HG02884 (cell line): ENCODE results near the gene NENF.
"Not testable (repeated sequence)": the region's sequence is repeated elsewhere in the genome, so short reads cannot be mapped to it uniquely, and the experiment has no call there.

Source experiments
- ATAC-seq: cut with Tn5 transposase; IDR thresholded peaks from one replicate; pipeline ENCODE4 v1.9.1; 2021; ENCODE audit warnings: mild to moderate bottlenecking, moderate library complexity; ENCODE audit not compliant: unreplicated experiment

NENF gene

GRCh38 chr1:212458817-212459216, 26.1 kb downstream of the NENF start:
- no peak for ATAC-seq

- no peak for ATAC-seq
Measured at GRCh38 chr1:212459656-212460055, 26.9 kb downstream of the NENF start.

GRCh38 chr1:212460376-212460775, 27.7 kb downstream of the NENF start:
- no peak for ATAC-seq

GRCh38 chr1:212461916-212462660, 29.4 kb downstream of the NENF start:
- ATAC-seq = no peak

- no peak for ATAC-seq
Measured at GRCh38 chr1:212463565-212464285, 31.0 kb downstream of the NENF start.

GRCh38 chr1:212465311-212465710, 32.6 kb downstream of the NENF start:
- ATAC-seq = no peak

- no peak for ATAC-seq
Measured at GRCh38 chr1:212466437-212466836, 33.7 kb downstream of the NENF start.

GRCh38 chr1:212466898-212467650, 34.4 kb downstream of the NENF start:
- ATAC-seq = no peak

- no peak for ATAC-seq
Measured at GRCh38 chr1:212467843-212468482, 35.2 kb downstream of the NENF start.

GRCh38 chr1:212470059-212470458, 37.3 kb downstream of the NENF start:
- ATAC-seq = no peak

GRCh38 chr1:212471286-212471685, 38.6 kb downstream of the NENF start:
- no peak for ATAC-seq

- no peak for ATAC-seq
Measured at GRCh38 chr1:212471891-212472675, 39.4 kb downstream of the NENF start.

GRCh38 chr1:212473729-212474128, 41.0 kb downstream of the NENF start:
- ATAC-seq = no peak

- no peak for ATAC-seq
Measured at GRCh38 chr1:212475151-212475550, 42.4 kb downstream of the NENF start.

- not testable (repeated sequence) for ATAC-seq
Measured at GRCh38 chr1:212475831-212476230, 43.1 kb downstream of the NENF start.

- peak; percentile 99 for ATAC-seq
Measured at GRCh38 chr1:212477014-212477679, 44.4 kb downstream of the NENF start.

- peak; percentile 11 for ATAC-seq
Measured at GRCh38 chr1:212477680-212478466, 45.2 kb downstream of the NENF start.

GRCh38 chr1:212478467-212479025, 45.8 kb downstream of the NENF start:
- no peak for ATAC-seq

- no peak for ATAC-seq
Measured at GRCh38 chr1:212479188-212479587, 46.5 kb downstream of the NENF start.
